ENCODE results near the gene A4GALT. TPM values are rescaled to one million over a fixed set of nuclear protein-coding genes. Genes with fewer than 3 reads are reported as not detected.

The A4GALT gene
- total RNA-seq, 1 experiment from 2014 or later = 3.4 TPM

GRCh38 chr22:42688241-42689211 lies 32.1 kb downstream of the A4GALT start:
- no peak overlapping the region for H2BK120ac ChIP-seq (ENCODE audit: low read depth, low read length, poor library complexity, severe bottlenecking)
- H2BK12ac ChIP-seq (ENCODE audit: insufficient read length, low read depth, low read length) = no peak overlapping the region
- H3K18ac ChIP-seq (ENCODE audit: insufficient read length, low read depth, low read length) = no peak overlapping the region
- no peak overlapping the region for H2AK5ac ChIP-seq (ENCODE audit: insufficient read length, low read length)
- H3K56ac ChIP-seq (ENCODE audit: insufficient read length, low read depth, low read length) = no peak overlapping the region
- no peak overlapping the region for H3K27ac ChIP-seq (ENCODE audit: insufficient read length, low read depth, low read length)
- no peaks in the 10 kb centered on the region for H3K79me2 ChIP-seq (ENCODE audit: insufficient read depth, low read length)
- H3K27me3 ChIP-seq (ENCODE audit: insufficient read depth, low read length) = no peaks in the 10 kb centered on the region
- no CpG with 5 or more reads among the region's 25 CpGs for WGBS (ENCODE audit: extremely low coverage, insufficient read length, low lambda C conversion rate)
- H4K91ac ChIP-seq (ENCODE audit: insufficient read length, low read depth, low read length) = no peak overlapping the region
- no peak overlapping the region for H3K9ac ChIP-seq (ENCODE audit: extremely low read depth, insufficient read length, low read length)
- no peak overlapping the region for H2BK15ac ChIP-seq (ENCODE audit: low read depth, low read length)
- H3K27ac Mint-ChIP-seq = peak overlapping the region; percentile 60 to 93 (median 65); a peak in 4 of 7 replicates
- no peak overlapping the region for H2BK5ac ChIP-seq (ENCODE audit: insufficient read length, low read length)
- H4K20me1 ChIP-seq (ENCODE audit: control insufficient read depth, insufficient read depth, insufficient read length) = no peaks in the 10 kb centered on the region
- peaks cover 15 to 27% of the 10 kb centered on the region in 2 experiments for H3K4me1 Mint-ChIP-seq
- H3K23ac ChIP-seq (ENCODE audit: insufficient read length, low read depth, low read length) = no peak overlapping the region
- H3K9me3 ChIP-seq (ENCODE audit: control insufficient read depth, low read depth, low read length) = no peaks in the 10 kb centered on the region
- no peak overlapping the region for H3K4me3 Mint-ChIP-seq
- DNase-seq = peak; percentile 77
- H3K14ac ChIP-seq (ENCODE audit: insufficient read depth, low read length) = no peak overlapping the region
- H3T11ph ChIP-seq (ENCODE audit: low read length) = no peak overlapping the region
- no peak overlapping the region for H4K5ac ChIP-seq (ENCODE audit: insufficient read length, low read depth, low read length)
- TF ChIP-seq, protein P1, sequence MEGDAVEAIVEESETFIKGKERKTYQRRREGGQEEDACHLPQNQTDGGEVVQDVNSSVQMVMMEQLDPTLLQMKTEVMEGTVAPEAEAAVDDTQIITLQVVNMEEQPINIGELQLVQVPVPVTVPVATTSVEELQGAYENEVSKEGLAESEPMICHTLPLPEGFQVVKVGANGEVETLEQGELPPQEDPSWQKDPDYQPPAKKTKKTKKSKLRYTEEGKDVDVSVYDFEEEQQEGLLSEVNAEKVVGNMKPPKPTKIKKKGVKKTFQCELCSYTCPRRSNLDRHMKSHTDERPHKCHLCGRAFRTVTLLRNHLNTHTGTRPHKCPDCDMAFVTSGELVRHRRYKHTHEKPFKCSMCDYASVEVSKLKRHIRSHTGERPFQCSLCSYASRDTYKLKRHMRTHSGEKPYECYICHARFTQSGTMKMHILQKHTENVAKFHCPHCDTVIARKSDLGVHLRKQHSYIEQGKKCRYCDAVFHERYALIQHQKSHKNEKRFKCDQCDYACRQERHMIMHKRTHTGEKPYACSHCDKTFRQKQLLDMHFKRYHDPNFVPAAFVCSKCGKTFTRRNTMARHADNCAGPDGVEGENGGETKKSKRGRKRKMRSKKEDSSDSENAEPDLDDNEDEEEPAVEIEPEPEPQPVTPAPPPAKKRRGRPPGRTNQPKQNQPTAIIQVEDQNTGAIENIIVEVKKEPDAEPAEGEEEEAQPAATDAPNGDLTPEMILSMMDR (conservative IDR thresholded peaks at IDR 0.05) = no peak
- H3K4me1 ChIP-seq (ENCODE audit: insufficient read depth, low read length) = no peaks in the 10 kb centered on the region
- no peaks in the 10 kb centered on the region for H3K23me2 ChIP-seq (ENCODE audit: insufficient read length, low read depth, low read length, poor library complexity, severe bottlenecking)
- H3K79me1 ChIP-seq (ENCODE audit: insufficient read depth, low read depth, low read length, poor library complexity, severe bottlenecking) = no peaks in the 10 kb centered on the region
- no peak overlapping the region for H2BK20ac ChIP-seq (ENCODE audit: low read depth, low read length, poor library complexity, severe bottlenecking)
- no peak overlapping the region for H3K4ac ChIP-seq (ENCODE audit: low read depth, low read length)
- no peak overlapping the region for H2AFZ ChIP-seq (ENCODE audit: low read length)
- no peaks in the 10 kb centered on the region for H3K27me3 Mint-ChIP-seq (ENCODE audit: low read depth)
- no peak overlapping the region for H3K4me2 ChIP-seq (ENCODE audit: insufficient read depth, insufficient read length, low read length)
- H3K36me3 Mint-ChIP-seq (ENCODE audit: insufficient read depth in 1 of 3, low read depth in 3 of 3) = no peaks in the 10 kb centered on the region; a peak in 1 of 7 replicates
- no peak overlapping the region for H4K8ac ChIP-seq (replicated peaks; ENCODE audit: insufficient read length, low read depth, low read length)
- no peaks in the 10 kb centered on the region for H3K9me3 Mint-ChIP-seq
